GM11168 (cell line): ENCODE results near the gene FAM210B.

Source experiments
- in situ Hi-C: fragments of 300-500 bp; cut with MboI; formaldehyde crosslinking; loops from one replicate; pipeline ENCODE4 v1.12.0; 2022; ENCODE audit warnings: low sequenced_read_pairs; ENCODE audit not compliant: unreplicated experiment

The FAM210B gene

DNA sequence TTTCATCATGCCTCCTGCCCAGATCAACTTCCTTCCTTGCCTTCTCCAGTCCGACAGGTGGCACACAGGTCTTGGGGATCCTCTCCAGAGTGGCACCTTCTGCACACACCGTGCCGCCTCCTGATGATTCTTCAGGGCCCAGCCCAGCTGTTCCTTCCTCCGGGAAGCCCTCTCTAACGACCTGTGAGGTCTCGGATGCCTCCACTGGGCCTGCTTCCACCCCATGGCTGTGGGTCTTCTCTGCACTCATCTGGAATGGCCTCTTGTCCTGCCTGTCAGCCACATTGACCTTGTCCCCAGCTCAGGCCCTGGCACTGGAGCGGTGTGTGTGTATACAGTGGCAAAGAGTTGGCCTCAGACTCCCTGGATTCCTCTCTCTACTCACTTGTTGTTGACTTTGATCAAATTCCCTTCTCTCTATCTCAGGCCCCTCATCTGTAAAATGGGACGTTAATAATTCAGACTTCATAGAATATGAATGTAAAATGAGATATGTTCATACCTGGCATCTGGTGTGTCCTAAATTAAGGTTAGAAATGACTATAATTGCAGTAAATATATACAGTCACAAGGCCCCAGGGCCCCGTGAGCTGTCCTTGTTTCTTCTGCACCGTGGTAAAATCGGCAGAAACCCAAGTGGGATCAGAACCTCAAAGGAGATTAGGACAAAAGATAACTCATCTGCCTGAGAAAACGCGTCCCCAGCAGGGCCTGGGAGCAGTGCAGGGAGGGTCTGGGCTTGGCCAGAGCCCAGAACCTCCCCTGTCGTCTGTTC, 1.5 kb downstream of the FAM210B start:
- in situ Hi-C loops, result no loop called here

DNA sequence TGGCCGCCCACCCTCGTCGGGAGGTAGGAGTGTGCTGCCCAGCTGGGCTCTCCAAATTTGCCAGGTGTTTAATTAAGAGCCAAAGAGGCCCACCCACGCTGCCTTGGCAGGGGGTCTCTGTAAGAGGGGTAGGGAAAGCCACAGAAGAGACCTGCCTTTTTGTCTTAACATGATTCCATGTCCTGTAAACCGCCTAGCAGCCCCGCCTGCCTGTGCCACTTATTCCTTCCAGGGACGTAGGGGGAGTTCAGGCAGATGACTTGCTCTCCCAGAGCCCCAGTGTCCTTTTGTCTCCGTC, 2.1 kb downstream of the FAM210B start:
- in situ Hi-C loops, result no loop called here

DNA sequence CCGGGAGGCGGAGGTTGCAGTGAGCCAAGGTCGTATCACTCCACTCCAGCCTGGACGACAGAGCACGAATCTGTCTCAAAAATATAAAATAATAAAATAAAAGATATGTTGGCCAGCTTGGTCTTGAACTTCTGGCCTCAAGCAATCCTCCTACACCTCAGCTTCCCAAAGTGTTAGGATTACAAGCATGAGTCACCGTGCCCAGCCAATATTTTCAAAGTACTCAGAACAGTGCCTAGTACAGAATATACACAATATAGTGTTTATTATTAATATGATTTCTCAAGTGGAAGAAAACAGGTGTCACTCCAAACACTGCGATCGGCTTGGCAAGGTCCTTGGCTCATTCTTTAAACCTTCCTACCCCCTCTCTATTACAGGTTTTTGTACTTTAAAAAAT, 3.1 kb downstream of the FAM210B start:
- in situ Hi-C loops, result no loop called here

DNA sequence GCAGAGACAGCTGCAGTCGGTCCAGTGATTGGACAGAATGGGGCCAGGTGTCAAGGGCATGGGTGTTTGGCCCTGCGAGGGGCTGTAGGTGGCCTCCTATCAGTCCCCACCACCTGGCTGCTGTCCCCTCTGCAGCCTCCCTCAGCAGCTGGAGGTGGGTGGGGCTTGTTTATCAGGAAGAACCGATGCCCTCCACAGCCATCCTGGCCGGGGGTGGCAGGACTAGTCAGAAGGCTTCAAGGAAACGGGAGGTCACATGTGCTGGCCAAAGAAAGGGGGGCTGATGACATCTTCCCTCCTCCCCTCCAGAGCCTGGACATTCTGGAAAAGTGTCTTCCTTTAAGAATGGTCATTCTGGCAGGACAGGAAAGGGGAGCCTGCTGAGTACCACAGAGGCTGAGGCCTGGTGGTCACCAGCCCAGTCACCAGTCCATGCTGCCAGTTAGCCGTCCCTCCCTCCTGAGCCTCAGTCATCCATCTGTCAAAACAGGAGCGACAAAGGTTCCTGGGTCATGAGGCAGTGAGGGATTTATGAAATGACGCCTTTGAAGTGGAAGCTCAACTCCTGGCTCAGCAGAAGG, 4.1 kb downstream of the FAM210B start:
- in situ Hi-C loops, result no loop called here

- in situ Hi-C loops, result no loop called here
Measured at GRCh38 chr20:56363491-56363890, 4.7 kb downstream of the FAM210B start.

DNA sequence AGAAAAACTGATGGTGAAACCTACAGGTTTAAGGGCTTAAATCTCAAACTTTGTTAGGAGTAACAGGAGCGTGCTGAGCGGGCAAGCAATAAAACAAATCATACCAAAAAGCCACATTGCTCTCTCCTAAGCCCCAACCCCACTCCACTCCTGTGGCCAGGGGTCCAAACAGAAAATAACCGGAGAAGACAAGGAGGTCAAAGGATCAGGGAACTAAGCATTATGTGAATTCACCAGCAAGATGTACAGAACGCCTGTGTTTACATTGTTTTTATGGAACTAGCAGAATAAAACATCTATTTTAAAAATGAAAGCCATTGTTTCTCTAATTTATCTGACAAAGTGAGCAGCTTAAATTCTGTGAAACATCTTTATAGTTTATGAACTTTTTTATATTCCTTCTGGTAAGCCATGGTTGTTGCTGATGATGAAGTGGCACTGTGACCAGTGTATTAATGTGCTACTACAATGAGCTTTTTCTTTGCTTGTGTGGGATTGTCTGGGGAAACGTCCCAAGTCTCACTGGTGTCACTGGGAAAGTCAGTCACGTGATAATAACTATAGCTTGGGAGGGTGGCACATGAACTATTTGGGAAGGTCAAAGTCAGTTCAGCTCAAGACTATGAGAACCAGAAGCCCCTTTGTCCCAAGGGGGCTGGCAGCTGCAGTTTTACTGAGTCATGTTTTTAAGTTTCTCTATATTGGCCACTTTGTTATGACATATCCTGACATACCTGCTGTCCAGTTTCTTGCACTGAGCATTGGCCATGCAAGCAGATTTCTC, 9.8 kb downstream of the FAM210B start:
- in situ Hi-C loops, result no loop called here

GRCh38 chr20:56369179-56369578, 10.4 kb downstream of the FAM210B start:
- in situ Hi-C loops, result no loop called here

GRCh38 chr20:56371977-56372376, 13.2 kb downstream of the FAM210B start:
- in situ Hi-C loops, result no loop called here

- in situ Hi-C loops, result no loop called here
Measured at GRCh38 chr20:56372850-56373249, 14.1 kb downstream of the FAM210B start.

GRCh38 chr20:56373942-56374341, 15.2 kb downstream of the FAM210B start:
- in situ Hi-C loops, result no loop called here

DNA sequence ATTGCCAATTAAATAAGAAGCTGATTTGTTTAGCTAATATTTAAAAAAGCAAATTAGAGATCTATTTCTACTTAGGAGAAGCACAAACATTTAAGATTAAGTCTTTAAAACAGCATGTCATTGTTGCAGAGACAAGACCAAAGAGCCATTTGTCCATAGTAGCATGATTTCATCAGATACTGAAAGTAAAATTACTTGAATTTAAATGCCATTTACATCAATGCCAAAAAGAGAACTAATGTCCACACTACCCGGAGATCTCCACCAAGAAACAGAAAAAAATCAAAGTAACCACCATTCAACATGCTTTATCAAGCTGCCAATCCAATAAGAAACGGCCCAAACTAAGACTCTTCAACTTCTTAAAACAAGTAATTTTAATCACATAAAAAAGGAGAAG, 17.6 kb downstream of the FAM210B start:
- in situ Hi-C loops, result no loop called here

DNA sequence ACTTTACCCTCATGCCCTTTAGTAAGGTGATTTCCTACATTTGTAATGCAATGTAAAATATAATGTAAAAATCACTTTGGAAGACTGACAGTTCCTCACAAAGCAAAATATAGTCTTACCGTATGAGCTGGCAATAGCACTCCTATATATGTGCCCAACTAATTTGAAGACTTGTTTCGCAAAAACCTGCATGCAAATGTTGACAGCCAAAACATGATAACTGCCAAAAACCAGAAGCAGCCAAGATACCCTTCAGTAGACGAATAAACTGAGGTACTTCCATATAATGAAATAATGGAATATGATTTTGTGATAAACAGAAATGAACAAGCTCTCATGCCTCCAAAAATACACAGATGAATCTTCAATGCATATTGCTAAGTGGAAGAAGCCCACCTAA, 19.6 kb downstream of the FAM210B start:
- in situ Hi-C loops, result no loop called here

DNA sequence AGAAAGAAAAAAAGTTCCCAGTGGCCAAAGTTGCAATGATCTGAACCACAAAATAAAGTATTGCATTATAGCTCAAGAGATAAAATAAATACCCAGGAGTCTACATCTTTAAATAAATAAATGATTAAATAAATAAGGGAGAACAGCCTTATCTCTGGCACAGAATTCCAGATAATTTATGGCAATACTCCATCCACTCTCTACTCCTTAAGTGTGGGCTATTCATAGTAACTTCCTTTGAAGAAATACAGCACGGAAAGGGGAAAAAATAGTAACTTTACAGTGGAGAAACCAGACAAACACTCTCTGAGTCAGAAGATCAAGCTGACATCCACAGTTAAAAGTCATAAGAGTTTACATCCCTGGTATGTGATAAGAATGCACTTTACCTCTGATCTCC, 21.6 kb downstream of the FAM210B start:
- in situ Hi-C loops, result no loop called here

- in situ Hi-C loops, result no loop called here
Measured at GRCh38 chr20:56381501-56381900, 22.7 kb downstream of the FAM210B start.

GRCh38 chr20:56382696-56383095, 23.9 kb downstream of the FAM210B start:
- in situ Hi-C loops, result no loop called here

- in situ Hi-C loops, result no loop called here
Measured at GRCh38 chr20:56383334-56383733, 24.6 kb downstream of the FAM210B start.

DNA sequence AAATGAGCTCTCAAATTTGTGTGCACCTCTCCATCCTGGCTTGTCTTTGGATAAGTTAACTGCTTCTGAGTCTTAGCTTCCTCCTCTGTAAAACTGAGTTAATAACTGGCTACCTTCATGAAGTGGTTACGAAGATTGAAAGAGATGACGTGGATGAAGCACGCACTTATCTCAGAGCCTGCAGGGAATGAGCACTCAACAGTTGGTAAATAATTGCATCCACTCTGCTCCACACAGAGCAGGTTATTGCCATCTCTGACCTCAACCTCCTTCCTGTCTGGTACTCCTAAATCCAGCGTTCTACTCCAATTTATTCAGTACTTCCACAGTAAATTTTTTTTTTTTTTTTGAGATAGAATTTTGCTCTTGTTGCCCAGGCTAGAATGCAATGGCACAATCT, 26.4 kb downstream of the FAM210B start:
- in situ Hi-C loops, result no loop called here

DNA sequence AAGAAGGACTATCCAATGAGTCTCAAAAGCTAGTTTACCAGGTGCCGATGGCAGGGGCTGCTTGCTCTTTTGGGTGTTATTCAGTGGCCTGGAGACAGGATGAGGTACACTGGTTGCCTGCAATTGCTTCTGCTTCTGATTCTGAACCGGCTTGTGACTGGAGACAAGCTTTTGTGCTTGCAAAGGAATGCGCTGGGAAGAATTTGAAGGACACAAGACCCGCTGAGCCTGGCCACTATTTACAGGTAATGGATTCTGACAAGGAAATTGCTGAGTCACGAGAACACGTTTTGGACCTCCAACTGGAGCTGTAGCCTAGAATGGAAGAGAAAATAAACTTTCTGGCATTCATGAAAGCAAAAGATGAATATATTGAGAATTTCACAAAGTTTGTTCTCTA, 27.4 kb downstream of the FAM210B start:
- in situ Hi-C loops, result no loop called here

DNA sequence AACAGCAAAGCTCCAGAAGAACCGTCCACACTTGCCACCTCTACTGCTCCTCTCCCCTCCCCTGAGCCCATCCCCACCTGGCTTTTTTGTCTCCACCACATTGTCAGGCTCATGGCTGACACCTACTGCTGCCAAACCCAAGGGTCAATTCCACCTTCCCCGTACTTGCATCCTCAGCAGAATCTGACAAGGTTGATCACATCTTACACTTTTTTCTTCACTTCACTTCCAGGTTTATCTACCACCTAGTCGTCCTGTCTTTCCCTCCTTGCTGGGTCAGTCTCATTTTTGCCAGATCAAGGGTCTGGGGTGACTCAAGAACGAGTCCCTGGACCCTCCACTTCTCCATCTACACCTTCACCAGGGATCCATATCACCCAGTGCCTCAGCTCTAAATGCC, 30.1 kb downstream of the FAM210B start:
- in situ Hi-C loops, result no loop called here

DNA sequence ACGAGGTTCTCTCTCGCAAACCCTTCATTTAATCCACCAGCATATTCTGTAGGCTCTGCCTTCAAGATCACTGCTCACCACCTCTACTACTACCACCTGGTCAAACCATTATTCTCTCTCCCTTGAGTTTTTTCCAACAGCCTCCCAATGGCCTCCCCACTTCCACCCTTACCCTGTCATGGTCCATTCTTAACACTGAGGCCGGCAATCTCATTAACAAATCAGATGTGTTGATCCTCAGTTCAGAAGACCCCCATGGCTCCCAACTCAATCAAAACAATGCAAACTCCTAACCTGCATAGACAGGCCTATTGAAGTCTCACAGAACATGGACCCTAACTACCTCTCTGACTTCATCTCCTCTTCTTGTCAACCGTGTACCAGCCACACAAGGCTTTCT, 31.0 kb downstream of the FAM210B start:
- in situ Hi-C loops, result loop anchor here (10.0 kb wide), 1 partner anchor 85 kb away; no protein-coding TSS in a partner anchor

DNA sequence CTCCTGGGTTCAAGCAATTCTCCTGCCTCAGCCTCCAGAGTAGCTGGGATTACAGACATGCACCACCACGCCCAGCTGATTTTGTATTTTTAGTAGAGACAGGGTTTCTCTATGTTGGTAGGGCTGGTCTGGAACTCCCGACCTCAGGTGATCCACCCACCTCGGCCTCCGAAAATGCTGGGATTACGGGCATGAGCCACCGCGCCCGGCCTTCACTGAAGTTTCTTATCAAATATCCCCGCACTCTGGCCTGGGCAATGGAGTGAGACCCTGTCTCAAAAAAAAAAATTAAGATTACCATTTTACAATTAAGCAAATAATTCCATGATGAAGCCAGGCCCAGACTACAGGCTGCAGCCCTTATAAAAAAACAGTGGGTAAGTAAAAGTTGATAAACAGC, 31.6 kb downstream of the FAM210B start:
- in situ Hi-C loops, result loop anchor here (10.0 kb wide), 1 partner anchor 84 kb away; no protein-coding TSS in a partner anchor
